Inflammatory macrophage treated with lipopolysaccharide for 4 hours (primary cell): ENCODE results near the gene OR2T34.
"Not testable (repeated sequence)": the region's sequence is repeated elsewhere in the genome, so short reads cannot be mapped to it uniquely, and the experiment has no call there.

Experiments
- DNase-seq: peaks from one replicate; pipeline ENCODE4 v3.0.0-alpha.2; 2020

OR2T34 gene

DNA sequence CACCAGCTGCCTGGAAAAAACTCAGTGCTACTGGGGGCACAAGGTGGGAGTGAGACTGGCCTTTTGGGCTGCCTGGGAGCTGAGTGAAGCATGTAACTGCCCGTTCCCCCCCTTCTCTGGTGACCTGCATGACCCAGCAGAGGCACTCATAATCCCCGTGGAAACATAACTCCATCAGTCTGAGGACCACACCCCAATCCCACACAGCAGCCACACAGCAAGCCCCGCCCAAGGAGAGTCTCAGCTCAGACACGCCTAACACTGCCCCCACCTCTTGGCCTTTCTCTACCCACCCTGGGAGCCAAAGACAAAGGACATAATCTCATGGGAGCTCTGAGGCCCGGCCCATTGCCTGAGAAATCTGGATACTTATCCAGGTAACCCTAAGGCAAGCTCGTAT lies 23.5 kb downstream of the OR2T34 start:
- DNase-seq = not testable (repeated sequence)

DNA sequence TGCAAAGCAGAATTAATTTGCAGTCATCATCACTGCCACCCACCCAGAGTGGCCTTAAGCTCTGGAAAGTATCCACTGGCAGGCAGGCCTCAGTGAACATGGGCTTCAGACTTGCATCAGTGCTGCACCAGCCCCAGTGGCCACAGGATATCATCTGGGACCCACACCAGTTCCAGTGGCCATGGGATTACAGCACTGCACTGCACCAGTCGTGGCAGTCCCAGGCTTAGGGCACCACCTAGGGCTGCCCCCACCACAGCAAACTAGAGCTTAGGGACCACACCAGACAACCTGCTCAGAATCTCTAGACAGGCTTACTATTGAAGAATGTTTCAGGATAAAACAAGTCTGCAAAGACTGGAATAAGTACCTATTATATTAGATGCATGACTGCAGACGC lies 27.2 kb downstream of the OR2T34 start:
- not testable (repeated sequence) for DNase-seq

DNA sequence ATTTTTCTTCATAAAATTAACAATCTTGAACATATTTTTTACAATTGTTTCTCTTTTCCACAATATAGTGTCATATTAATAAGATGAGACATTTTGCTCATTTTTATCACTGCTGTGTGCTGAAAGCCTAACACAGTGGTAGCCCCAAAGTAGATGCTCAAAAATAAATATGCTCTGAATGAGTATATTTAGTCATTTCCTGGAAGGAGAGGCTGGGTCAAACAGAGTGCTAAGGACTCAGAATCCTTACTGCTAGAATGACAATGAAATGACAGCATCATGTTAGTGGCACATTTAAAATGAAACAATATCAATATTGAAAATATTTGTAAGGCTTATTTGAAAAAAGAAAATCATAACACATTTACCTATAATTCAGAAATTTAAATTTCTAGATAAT lies 37.1 kb downstream of the OR2T34 start:
- DNase-seq = not testable (repeated sequence)
